Stimulated activated CD4-positive, alpha-beta T cell treated with anti-CD3 and anti-CD28 coated beads, Interleukin-2, amount 100 ng/mL, for 48 hours (primary cell): ENCODE measurements around the gene SKA3.

Source experiments
- DNase-seq, 2 donors: peaks; one replicate each; pipeline ENCODE4 v3.0.0-alpha.2; 2020

SKA3 gene

GRCh38 chr13:21109168-21109567, 67.2 kb downstream of the SKA3 start:
- DNase-seq, result no peak

- DNase-seq, result no peak
These were observed 70.3 kb downstream of the SKA3 start for GRCh38 chr13:21106089-21106488.

- DNase-seq, result no peak
These were observed 71.9 kb downstream of the SKA3 start for GRCh38 chr13:21104199-21105019.
